Central memory CD8-positive, alpha-beta T cell (primary cell): ENCODE measurements around the gene UTF1.

ENCODE experiments used
- ATAC-seq: fragments of 150-1000 bp; cut with Tn5 transposase; replicated peaks from 2 replicates; pipeline ENCODE4 v1.10.0; 2022; ENCODE audit warnings: mild to moderate bottlenecking, moderate FRiP score, moderate number of reproducible peaks; ENCODE audit not compliant: poor library complexity, severe bottlenecking; ENCODE audit errors: extremely low read depth
- DNase-seq, 2 donors: peaks; one replicate each; pipeline ENCODE4 v3.0.0; 2021; ENCODE audit warnings: low spot score in 2 of 2
- H3K27ac Mint-ChIP-seq: one replicate; pipeline ENCODE4 v1.8.0; 2022; ENCODE audit warnings: low read depth, mild to moderate bottlenecking, moderate library complexity, mixed read lengths
- H3K27me3 Mint-ChIP-seq: one replicate; pipeline ENCODE4 v1.8.0; 2022; ENCODE audit warnings: mixed read lengths
- H3K36me3 Mint-ChIP-seq: one replicate; pipeline ENCODE4 v1.8.0; 2022; ENCODE audit warnings: mild to moderate bottlenecking, moderate library complexity, mixed read lengths; ENCODE audit not compliant: insufficient read depth
- H3K4me1 Mint-ChIP-seq: one replicate; pipeline ENCODE4 v1.8.0; 2022; ENCODE audit warnings: mixed read lengths
- H3K4me3 Mint-ChIP-seq: one replicate; pipeline ENCODE4 v1.8.0; 2022; ENCODE audit warnings: mild to moderate bottlenecking, moderate library complexity, mixed read lengths
- H3K9me3 Mint-ChIP-seq: one replicate; pipeline ENCODE4 v1.8.0; 2022; ENCODE audit warnings: mixed read lengths

The UTF1 gene

GRCh38 chr10:133207627-133208026, 22.4 kb upstream of the UTF1 start:
- H3K9me3 Mint-ChIP-seq, result no peaks in the 10 kb centered on the region

GRCh38 chr10:133208466-133208865, 21.6 kb upstream of the UTF1 start:
- ATAC-seq, result no peak

More at GRCh38 chr10:133207627-133208026, 22.4 kb upstream of the UTF1 start:
- Mint-ChIP-seq H3K36me3 (no peaks in the 10 kb centered on the region), H3K27ac (no peak overlapping the region), H3K4me1 (no peaks in the 10 kb centered on the region), H3K27me3 (no peaks in the 10 kb centered on the region), H3K4me3 (no peak overlapping the region)
- no peak for ATAC-seq
- no peak for DNase-seq

GRCh38 chr10:133209117-133209516, 20.9 kb upstream of the UTF1 start:
- no peak overlapping the region for H3K27ac Mint-ChIP-seq
- no peak for DNase-seq
- no peaks in the 10 kb centered on the region for H3K4me1 Mint-ChIP-seq
- ATAC-seq, result no peak
- H3K27me3 Mint-ChIP-seq, result no peaks in the 10 kb centered on the region
- H3K4me3 Mint-ChIP-seq, result no peak overlapping the region
- no peaks in the 10 kb centered on the region for H3K36me3 Mint-ChIP-seq
- no peaks in the 10 kb centered on the region for H3K9me3 Mint-ChIP-seq

More at GRCh38 chr10:133208466-133208865, 21.6 kb upstream of the UTF1 start:
- Mint-ChIP-seq H3K9me3 (no peaks in the 10 kb centered on the region), H3K27me3 (no peaks in the 10 kb centered on the region), H3K27ac (no peak overlapping the region), H3K4me3 (no peak overlapping the region), H3K4me1 (no peaks in the 10 kb centered on the region), H3K36me3 (no peaks in the 10 kb centered on the region)
- no peak for DNase-seq

GRCh38 chr10:133209641-133210040, 20.4 kb upstream of the UTF1 start:
- no peak for ATAC-seq
- Mint-ChIP-seq H3K27ac (no peak overlapping the region), H3K9me3 (no peaks in the 10 kb centered on the region), H3K4me3 (no peak overlapping the region), H3K27me3 (no peaks in the 10 kb centered on the region), H3K36me3 (no peaks in the 10 kb centered on the region), H3K4me1 (no peaks in the 10 kb centered on the region)
- DNase-seq, result no peak

- Mint-ChIP-seq H3K4me1 (no peaks in the 10 kb centered on the region), H3K4me3 (no peak overlapping the region), H3K27ac (peak overlapping the region; percentile 50)
Observed at GRCh38 chr10:133210398-133211140, 19.4 kb upstream of the UTF1 start.

GRCh38 chr10:133211141-133211830, 18.7 kb upstream of the UTF1 start:
- no peak overlapping the region for H3K27ac Mint-ChIP-seq
- H3K27me3 Mint-ChIP-seq, result no peaks in the 10 kb centered on the region
- H3K4me3 Mint-ChIP-seq, result no peak overlapping the region
- no peaks in the 10 kb centered on the region for H3K4me1 Mint-ChIP-seq
- DNase-seq, result no peak
- no peaks in the 10 kb centered on the region for H3K9me3 Mint-ChIP-seq
- H3K36me3 Mint-ChIP-seq, result no peaks in the 10 kb centered on the region
- ATAC-seq, result no peak

More at GRCh38 chr10:133210398-133211140, 19.4 kb upstream of the UTF1 start:
- DNase-seq (no peak), ATAC-seq (no peak)
- Mint-ChIP-seq H3K9me3 (no peaks in the 10 kb centered on the region), H3K27me3 (no peaks in the 10 kb centered on the region), H3K36me3 (no peaks in the 10 kb centered on the region)

GRCh38 chr10:133211959-133212852, 17.8 kb upstream of the UTF1 start:
- no peaks in the 10 kb centered on the region for H3K27me3 Mint-ChIP-seq
- H3K4me3 Mint-ChIP-seq, result no peak overlapping the region
- ATAC-seq, result no peak
- no peak for DNase-seq
- no peak overlapping the region for H3K27ac Mint-ChIP-seq
- no peaks in the 10 kb centered on the region for H3K4me1 Mint-ChIP-seq
- no peaks in the 10 kb centered on the region for H3K36me3 Mint-ChIP-seq
- H3K9me3 Mint-ChIP-seq, result no peaks in the 10 kb centered on the region

- DNase-seq, result no peak
- Mint-ChIP-seq H3K36me3 (no peaks in the 10 kb centered on the region), H3K27ac (no peak overlapping the region), H3K4me1 (no peaks in the 10 kb centered on the region), H3K9me3 (no peaks in the 10 kb centered on the region), H3K27me3 (no peaks in the 10 kb centered on the region), H3K4me3 (no peak overlapping the region)
- no peak for ATAC-seq
Observed at GRCh38 chr10:133212853-133213494, 17.0 kb upstream of the UTF1 start.

GRCh38 chr10:133213641-133214467, 16.2 kb upstream of the UTF1 start:
- ATAC-seq, result no peak
- no peak for DNase-seq
- no peaks in the 10 kb centered on the region for H3K36me3 Mint-ChIP-seq
- H3K4me3 Mint-ChIP-seq, result no peak overlapping the region
- no peaks in the 10 kb centered on the region for H3K27me3 Mint-ChIP-seq
- no peak overlapping the region for H3K27ac Mint-ChIP-seq
- H3K4me1 Mint-ChIP-seq, result no peaks in the 10 kb centered on the region
- H3K9me3 Mint-ChIP-seq, result no peaks in the 10 kb centered on the region

GRCh38 chr10:133214468-133215410, 15.3 kb upstream of the UTF1 start:
- H3K4me1 Mint-ChIP-seq, result no peaks in the 10 kb centered on the region
- ATAC-seq (no peak), DNase-seq (no peak)
- H3K4me3 Mint-ChIP-seq, result no peak overlapping the region
- H3K9me3 Mint-ChIP-seq, result no peaks in the 10 kb centered on the region
- H3K27me3 Mint-ChIP-seq, result no peaks in the 10 kb centered on the region
- no peak overlapping the region for H3K27ac Mint-ChIP-seq
- no peaks in the 10 kb centered on the region for H3K36me3 Mint-ChIP-seq

GRCh38 chr10:133215586-133215985, 14.4 kb upstream of the UTF1 start:
- no peaks in the 10 kb centered on the region for H3K36me3 Mint-ChIP-seq
- H3K27ac Mint-ChIP-seq, result no peak overlapping the region
- no peaks in the 10 kb centered on the region for H3K4me1 Mint-ChIP-seq
- DNase-seq, result no peak
- H3K4me3 Mint-ChIP-seq, result no peak overlapping the region
- ATAC-seq, result no peak
- no peaks in the 10 kb centered on the region for H3K9me3 Mint-ChIP-seq
- H3K27me3 Mint-ChIP-seq, result no peaks in the 10 kb centered on the region
